ENCODE data around the gene ARHGAP8. TPM values are rescaled to one million over a fixed set of nuclear protein-coding genes. Genes with fewer than 3 reads are reported as not detected.

The ARHGAP8 gene
- total RNA-seq, 2 experiments from 2014 or later = not detected

DNA sequence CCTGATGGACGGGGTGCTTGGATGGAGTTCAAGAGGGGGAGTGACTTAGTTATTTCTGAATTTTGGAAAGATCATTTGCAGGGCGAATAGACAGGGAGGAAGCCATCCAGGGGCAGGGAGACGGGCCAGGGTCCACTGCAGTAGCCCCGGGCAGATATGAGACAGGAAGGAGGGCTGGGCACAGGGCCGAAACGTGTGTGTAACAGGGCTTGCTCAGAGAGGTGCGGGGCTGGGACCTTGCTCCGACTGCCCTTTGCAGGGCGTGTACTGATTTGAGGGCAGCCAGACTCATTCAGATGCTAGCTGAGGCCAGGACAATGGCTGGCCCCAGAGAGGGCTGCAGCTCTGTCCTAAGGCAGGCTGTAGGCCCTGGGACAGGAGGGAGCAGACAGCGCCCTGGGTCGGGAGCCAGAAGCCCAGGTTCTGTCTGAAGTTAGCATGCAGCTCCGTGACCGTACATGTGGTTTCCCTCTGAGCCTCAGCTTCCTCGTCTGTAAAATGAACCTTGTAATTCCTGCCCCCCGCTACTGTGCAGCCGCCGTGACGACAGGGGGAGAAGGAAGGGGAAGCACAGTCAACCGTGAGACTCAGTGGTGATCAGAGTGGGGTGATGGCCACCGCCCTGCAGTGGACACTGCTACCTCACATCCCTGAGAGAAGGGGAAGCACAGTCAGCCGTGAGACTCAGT lies 154.0 kb downstream of the ARHGAP8 start:
- TF ChIP-seq, protein P1, sequence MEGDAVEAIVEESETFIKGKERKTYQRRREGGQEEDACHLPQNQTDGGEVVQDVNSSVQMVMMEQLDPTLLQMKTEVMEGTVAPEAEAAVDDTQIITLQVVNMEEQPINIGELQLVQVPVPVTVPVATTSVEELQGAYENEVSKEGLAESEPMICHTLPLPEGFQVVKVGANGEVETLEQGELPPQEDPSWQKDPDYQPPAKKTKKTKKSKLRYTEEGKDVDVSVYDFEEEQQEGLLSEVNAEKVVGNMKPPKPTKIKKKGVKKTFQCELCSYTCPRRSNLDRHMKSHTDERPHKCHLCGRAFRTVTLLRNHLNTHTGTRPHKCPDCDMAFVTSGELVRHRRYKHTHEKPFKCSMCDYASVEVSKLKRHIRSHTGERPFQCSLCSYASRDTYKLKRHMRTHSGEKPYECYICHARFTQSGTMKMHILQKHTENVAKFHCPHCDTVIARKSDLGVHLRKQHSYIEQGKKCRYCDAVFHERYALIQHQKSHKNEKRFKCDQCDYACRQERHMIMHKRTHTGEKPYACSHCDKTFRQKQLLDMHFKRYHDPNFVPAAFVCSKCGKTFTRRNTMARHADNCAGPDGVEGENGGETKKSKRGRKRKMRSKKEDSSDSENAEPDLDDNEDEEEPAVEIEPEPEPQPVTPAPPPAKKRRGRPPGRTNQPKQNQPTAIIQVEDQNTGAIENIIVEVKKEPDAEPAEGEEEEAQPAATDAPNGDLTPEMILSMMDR (conservative IDR thresholded peaks at IDR 0.05; ENCODE audit: low read length) = no peak
- TF ChIP-seq EZH2phosphoT487 (IDR thresholded peaks at IDR 0.05; ENCODE audit: borderline replicate concordance, low read depth, low read length) = no peak
- H3K4me1 ChIP-seq (ENCODE audit: insufficient read depth, low read length, poor library complexity, severe bottlenecking) = no peaks in the 10 kb centered on the region
- H3K9me2 ChIP-seq (ENCODE audit: insufficient read depth, low read length) = no peaks in the 10 kb centered on the region
- H3K4me3 ChIP-seq (ENCODE audit: low read depth, low read length, poor library complexity, severe bottlenecking) = no peak overlapping the region
- BruUV-seq (replicated peaks) = no TSS peak
- no peaks in the 10 kb centered on the region for H3K79me2 ChIP-seq (ENCODE audit: insufficient read depth, low read depth, low read length)
- intact Hi-C loops (cut with micrococcal nuclease; ENCODE audit: unreplicated experiment) = no loop called here
- ChIA-PET POLR2A (no interaction called here), CTCF (ENCODE audit: unreplicated experiment) (no interaction called here)
- H3K9me3 ChIP-seq (ENCODE audit: low read length) = no peaks in the 10 kb centered on the region
- H2AFZ ChIP-seq (ENCODE audit: low read length) = no peak overlapping the region
- H4K20me1 ChIP-seq (ENCODE audit: insufficient read depth, low read length) = no peaks in the 10 kb centered on the region
- DNase-seq (ENCODE audit: low spot score) = no peak
- no peak overlapping the region for H3K27ac ChIP-seq (ENCODE audit: low read depth, low read length, poor library complexity, severe bottlenecking)
- H3K36me3 ChIP-seq (ENCODE audit: insufficient read depth, low read length) = peaks cover 4% of the 10 kb centered on the region
- H3K4me2 ChIP-seq (ENCODE audit: low read length) = no peak overlapping the region

DNA sequence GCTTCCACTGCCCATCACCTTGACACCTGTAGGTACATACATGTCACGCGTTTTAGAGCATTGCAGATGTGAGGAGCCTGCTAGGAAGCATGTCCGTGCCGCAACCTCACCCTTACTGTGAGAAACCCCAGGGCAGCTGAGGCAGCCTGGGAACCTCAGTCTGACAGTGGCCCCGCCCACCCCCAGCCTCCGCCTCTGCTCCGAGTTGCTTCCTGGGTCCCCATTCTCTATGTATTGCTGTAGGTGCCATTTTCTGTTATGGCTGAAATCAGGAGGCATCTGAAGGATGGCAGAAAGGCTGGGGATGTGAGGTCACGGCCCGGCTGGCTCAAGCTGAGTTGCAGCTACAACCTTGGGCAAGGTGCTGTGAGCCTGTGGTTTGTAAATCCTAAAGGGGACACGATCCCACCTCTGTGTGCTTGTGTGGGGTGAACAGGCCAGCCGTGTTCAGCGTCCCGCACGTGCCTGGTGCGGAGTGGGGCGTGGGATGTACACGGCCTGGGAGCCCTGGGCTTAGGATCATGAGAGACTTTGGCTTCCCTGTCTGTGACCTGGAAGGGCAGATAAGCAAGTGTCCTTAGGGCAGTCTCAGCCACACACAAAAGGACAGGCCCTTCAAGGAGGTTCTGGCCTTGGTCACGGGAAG lies 154.7 kb downstream of the ARHGAP8 start:
- H3K9me2 ChIP-seq (ENCODE audit: insufficient read depth, low read length) = no peaks in the 10 kb centered on the region
- ChIA-PET CTCF (ENCODE audit: unreplicated experiment) (interaction anchor here (0.6 kb wide), 1 partner anchor 82 kb away, joined by 5 read pairs; no protein-coding TSS in a partner anchor), POLR2A (no interaction called here)
- no peak for TF ChIP-seq EZH2phosphoT487 (IDR thresholded peaks at IDR 0.05; ENCODE audit: borderline replicate concordance, low read depth, low read length)
- TF ChIP-seq, protein P1 (conservative IDR thresholded peaks at IDR 0.05; ENCODE audit: low read length) = no peak
- H3K9me3 ChIP-seq (ENCODE audit: low read length) = no peaks in the 10 kb centered on the region
- H3K27ac ChIP-seq (ENCODE audit: low read depth, low read length, poor library complexity, severe bottlenecking) = no peak overlapping the region
- intact Hi-C loops (cut with micrococcal nuclease; ENCODE audit: unreplicated experiment) = no loop called here
- H3K79me2 ChIP-seq (ENCODE audit: insufficient read depth, low read depth, low read length) = no peaks in the 10 kb centered on the region
- H3K36me3 ChIP-seq (ENCODE audit: insufficient read depth, low read length) = peaks cover 10% of the 10 kb centered on the region
- H4K20me1 ChIP-seq (ENCODE audit: insufficient read depth, low read length) = no peaks in the 10 kb centered on the region
- BruUV-seq (replicated peaks) = no TSS peak
- no peak overlapping the region for H3K4me2 ChIP-seq (ENCODE audit: low read length)
- H3K4me1 ChIP-seq (ENCODE audit: insufficient read depth, low read length, poor library complexity, severe bottlenecking) = no peaks in the 10 kb centered on the region
- no peak overlapping the region for H3K4me3 ChIP-seq (ENCODE audit: low read depth, low read length, poor library complexity, severe bottlenecking)
- H2AFZ ChIP-seq (ENCODE audit: low read length) = no peak overlapping the region
- no peak for DNase-seq (ENCODE audit: low spot score)
